ENCODE measurements around the gene TEX261.

GRCh38 chr2:70949086-70949485, 45.6 kb downstream of the TEX261 start:
- TF ChIP-seq, protein P1, sequence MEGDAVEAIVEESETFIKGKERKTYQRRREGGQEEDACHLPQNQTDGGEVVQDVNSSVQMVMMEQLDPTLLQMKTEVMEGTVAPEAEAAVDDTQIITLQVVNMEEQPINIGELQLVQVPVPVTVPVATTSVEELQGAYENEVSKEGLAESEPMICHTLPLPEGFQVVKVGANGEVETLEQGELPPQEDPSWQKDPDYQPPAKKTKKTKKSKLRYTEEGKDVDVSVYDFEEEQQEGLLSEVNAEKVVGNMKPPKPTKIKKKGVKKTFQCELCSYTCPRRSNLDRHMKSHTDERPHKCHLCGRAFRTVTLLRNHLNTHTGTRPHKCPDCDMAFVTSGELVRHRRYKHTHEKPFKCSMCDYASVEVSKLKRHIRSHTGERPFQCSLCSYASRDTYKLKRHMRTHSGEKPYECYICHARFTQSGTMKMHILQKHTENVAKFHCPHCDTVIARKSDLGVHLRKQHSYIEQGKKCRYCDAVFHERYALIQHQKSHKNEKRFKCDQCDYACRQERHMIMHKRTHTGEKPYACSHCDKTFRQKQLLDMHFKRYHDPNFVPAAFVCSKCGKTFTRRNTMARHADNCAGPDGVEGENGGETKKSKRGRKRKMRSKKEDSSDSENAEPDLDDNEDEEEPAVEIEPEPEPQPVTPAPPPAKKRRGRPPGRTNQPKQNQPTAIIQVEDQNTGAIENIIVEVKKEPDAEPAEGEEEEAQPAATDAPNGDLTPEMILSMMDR (IDR thresholded peaks at IDR 0.05; ENCODE audit: extremely low read depth in 1 of 2, insufficient read depth in 1 of 2, low read depth in 1 of 2, low read length in 2 of 2): no peak
- no peak for TF ChIP-seq EZH2 (IDR thresholded peaks at IDR 0.05; ENCODE audit: borderline replicate concordance, low read depth, low read length, severe bottlenecking)
- no peak for TF ChIP-seq POLR2A (IDR thresholded peaks at IDR 0.05; ENCODE audit: low read depth, low read length)
- TF ChIP-seq POLR2AphosphoS5 (IDR thresholded peaks at IDR 0.05; ENCODE audit: insufficient read depth, low read depth, low read length): no peak
- TF ChIP-seq JUN (IDR thresholded peaks at IDR 0.05; ENCODE audit: borderline replicate concordance, insufficient read depth, insufficient read length, low read depth): no peak
- TF ChIP-seq MYC (IDR thresholded peaks at IDR 0.05; ENCODE audit: low read depth, low read length): no peak
- no peak for TF ChIP-seq MAX (IDR thresholded peaks at IDR 0.05; ENCODE audit: insufficient read depth, insufficient read length)

All from endothelial cell of umbilical vein (primary cell).